Activated CD4-positive, alpha-beta T cell treated with anti-CD3 and anti-CD28 coated beads, Interleukin-2, Interleukin-4, amounts not matched to agents 100 ng/mL and 50 ng/mL, durations not matched to agents 16 hours and 8 hours (primary cell): ENCODE measurements around the gene OPRM1.

ENCODE experiments used
- DNase-seq: peaks from one replicate; pipeline ENCODE4 v3.0.0-alpha.2; 2020; ENCODE audit warnings: low spot score

The OPRM1 gene

DNA sequence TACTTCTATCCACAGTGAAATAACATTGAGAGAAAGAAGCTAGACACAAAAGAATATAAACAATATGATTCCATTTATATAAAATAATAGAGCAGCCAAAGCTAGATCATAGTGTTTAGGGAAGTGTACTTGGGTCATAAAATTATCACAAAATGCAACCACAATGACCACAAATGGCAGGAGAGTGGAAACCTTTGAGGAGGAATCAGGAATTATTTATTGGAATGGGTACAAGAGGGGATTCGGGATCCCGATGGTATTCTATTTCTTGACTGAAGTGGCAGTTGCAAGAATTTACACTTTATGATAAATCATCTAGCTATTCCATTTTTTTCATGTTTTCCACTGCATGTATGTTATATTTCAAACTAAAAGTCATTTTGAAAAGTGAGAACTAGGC lies 241.5 kb downstream of the OPRM1 start:
- no peak for DNase-seq

DNA sequence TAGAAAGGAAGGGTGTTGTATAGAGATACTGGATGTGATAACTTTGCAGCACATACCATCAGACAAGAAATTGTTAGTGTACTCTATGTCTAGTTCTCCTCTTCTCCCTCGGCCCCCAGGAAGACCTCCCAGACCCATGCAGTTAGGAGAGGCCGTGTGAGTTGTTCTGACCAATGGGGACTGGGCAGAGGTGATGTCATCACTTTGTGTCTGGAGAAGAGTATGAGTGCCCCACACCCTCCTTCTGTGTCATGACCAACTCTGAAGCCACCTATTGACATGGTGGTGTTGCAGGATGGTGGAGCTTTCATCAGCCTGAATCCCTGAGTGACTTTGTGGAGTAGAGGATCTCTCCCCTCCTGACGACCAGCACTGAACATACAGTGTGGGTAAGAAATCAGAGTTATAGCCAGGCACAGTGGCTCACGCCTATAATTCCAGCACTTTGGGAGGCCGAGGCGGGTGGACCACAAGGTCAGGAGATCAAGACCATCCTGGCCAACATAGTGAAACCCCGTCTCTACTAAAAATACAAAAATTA lies 245.3 kb downstream of the OPRM1 start:
- DNase-seq, result no peak

DNA sequence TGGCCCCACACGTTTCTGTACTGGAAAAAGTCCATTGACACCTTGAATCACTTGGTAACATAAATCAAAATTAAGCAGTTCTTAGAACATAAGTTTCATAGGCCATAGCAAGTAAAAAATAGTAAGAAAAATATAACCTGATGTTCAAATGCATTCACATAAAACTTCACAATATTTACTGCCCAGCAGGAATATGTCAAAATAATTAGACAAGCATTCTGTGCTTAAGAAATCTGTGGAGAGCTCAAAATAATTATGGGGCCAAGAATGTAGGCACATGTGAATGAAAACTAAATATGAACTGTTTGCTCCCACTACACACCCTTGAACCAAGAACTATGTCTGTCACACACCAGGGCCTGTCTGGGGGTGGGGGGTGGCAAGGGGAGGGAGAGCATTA lies 246.8 kb downstream of the OPRM1 start:
- no peak for DNase-seq

- no peak for DNase-seq
Observed at GRCh38 chr6:154289818-154290508, 250.9 kb downstream of the OPRM1 start.

DNA sequence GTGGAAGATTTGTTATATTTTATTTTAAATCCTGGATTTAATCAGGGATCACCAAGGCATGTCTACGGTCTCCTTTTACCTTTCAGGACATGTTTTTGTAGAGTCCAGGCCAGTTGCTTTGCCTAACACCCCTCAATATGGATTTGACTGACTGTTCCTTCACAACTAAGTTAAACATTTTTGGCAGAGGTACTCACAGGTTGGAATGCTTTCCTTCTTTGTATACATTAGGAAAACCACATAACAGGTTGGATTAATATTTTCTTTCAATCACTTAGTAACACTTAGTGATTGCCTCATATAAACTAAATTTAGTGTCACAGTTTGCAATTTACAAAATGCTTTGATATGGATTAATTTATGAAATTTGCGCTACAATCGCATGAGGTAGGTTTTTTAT lies 253.0 kb downstream of the OPRM1 start:
- no peak for DNase-seq

- DNase-seq, result no peak
Observed at GRCh38 chr6:154292855-154293519, 253.9 kb downstream of the OPRM1 start.

GRCh38 chr6:154295733-154296132 lies 256.7 kb downstream of the OPRM1 start:
- no peak for DNase-seq
